Thymus (tissue), 11 donors: ENCODE results near the gene MITF. TPM values are rescaled to one million over a fixed set of nuclear protein-coding genes. Genes with fewer than 3 reads are reported as not detected.

Experiments used
- DNase-seq, 9 donors: peaks; one replicate each; pipeline ENCODE4 v3.0.0-alpha.2; 2013; ENCODE audit warnings: low spot score in 9 of 9, low read depth in 6 of 9, missing footprints in 1 of 9
- H3K27ac ChIP-seq, 2 donors: one replicate each; pipeline ENCODE4 v1.5.1; 2013; ENCODE audit warnings: control low read depth in 1 of 2, low read depth in 1 of 2, low read length in 1 of 2, mild to moderate bottlenecking in 1 of 2, moderate library complexity in 1 of 2
- H3K27me3 ChIP-seq, 2 donors: one replicate each; pipeline ENCODE4 v1.5.1; 2013; ENCODE audit warnings: low read length in 1 of 2; ENCODE audit not compliant: control insufficient read depth in 2 of 2, insufficient read depth in 1 of 2
- H3K36me3 ChIP-seq, 2 donors: one replicate each; pipeline ENCODE4 v1.5.1; 2013; ENCODE audit warnings: low read length in 1 of 2, mild to moderate bottlenecking in 1 of 2, moderate library complexity in 1 of 2; ENCODE audit not compliant: control insufficient read depth in 2 of 2, insufficient read depth in 2 of 2
- H3K4me1 ChIP-seq, 2 donors: one replicate each; pipeline ENCODE4 v1.5.1; 2013; ENCODE audit warnings: low read length in 2 of 2; ENCODE audit not compliant: control insufficient read depth in 2 of 2, insufficient read depth in 2 of 2
- H3K4me3 ChIP-seq, 2 donors: one replicate each; pipeline ENCODE4 v1.5.1; 2013; ENCODE audit warnings: low read length in 2 of 2, control low read depth in 1 of 2, mild to moderate bottlenecking in 1 of 2
- H3K9me3 ChIP-seq, 2 donors: one replicate each; pipeline ENCODE4 v1.5.1; 2013; ENCODE audit warnings: low read length in 1 of 2, mild to moderate bottlenecking in 1 of 2; ENCODE audit not compliant: control insufficient read depth in 2 of 2, insufficient read depth in 1 of 2
- WGBS: extraction: QIAGEN DNeasy Blood & Tissue Kit; methylation state at CpG from one replicate; pipeline ENCODE4 v1.1.7; 2013; 5-methylcytosine and 5-hydroxymethylcytosine counted together
- polyA plus RNA-seq: library from polyadenylated mRNA; stranded (reverse); fragments of 200-250 nt; gene quantifications from one replicate; pipeline ENCODE4 v1.2.3, GENCODE V29; 2013
- total RNA-seq: library from RNA; stranded (reverse); fragments of 120-200 nt; gene quantifications from one replicate; pipeline ENCODE4 v1.2.4, GENCODE V29; 2013
- donor health status: healthy.

The MITF gene
- total and polyA plus RNA-seq, 2 donors = 3.2 to 4.8 TPM

DNA sequence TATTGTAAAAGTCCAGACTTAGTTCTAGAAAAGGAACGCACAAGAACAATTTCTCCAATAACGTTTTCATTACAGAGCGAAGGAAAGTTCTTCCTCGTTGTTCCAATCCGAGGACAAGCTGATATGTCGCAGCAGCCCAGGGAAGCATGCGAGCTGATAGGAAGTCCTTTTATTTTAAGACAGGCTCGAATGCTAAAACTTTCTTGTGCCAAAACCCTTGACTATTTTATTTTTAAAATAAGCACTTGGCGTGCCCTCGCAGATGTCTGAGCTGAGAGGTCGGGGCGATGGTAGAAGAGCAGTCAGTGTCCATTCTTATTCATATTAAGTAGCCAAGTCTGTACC, 433 bp upstream of the MITF start:
- Histone ChIP-seq H3K9me3 (no peaks in the 10 kb centered on the region), H3K4me1 (peaks cover 8 to 37% of the 10 kb centered on the region in 2 donors), H3K4me3 (peak overlapping the region; percentile 55 to 68), H3K36me3 (no peaks in the 10 kb centered on the region), H3K27me3 (peaks cover 44 to 56% of the 10 kb centered on the region in 2 donors), H3K27ac (no peak overlapping the region)
- WGBS = 1% methylated on average over 12 of the region's 12 CpGs
- DNase-seq = no peak

DNA sequence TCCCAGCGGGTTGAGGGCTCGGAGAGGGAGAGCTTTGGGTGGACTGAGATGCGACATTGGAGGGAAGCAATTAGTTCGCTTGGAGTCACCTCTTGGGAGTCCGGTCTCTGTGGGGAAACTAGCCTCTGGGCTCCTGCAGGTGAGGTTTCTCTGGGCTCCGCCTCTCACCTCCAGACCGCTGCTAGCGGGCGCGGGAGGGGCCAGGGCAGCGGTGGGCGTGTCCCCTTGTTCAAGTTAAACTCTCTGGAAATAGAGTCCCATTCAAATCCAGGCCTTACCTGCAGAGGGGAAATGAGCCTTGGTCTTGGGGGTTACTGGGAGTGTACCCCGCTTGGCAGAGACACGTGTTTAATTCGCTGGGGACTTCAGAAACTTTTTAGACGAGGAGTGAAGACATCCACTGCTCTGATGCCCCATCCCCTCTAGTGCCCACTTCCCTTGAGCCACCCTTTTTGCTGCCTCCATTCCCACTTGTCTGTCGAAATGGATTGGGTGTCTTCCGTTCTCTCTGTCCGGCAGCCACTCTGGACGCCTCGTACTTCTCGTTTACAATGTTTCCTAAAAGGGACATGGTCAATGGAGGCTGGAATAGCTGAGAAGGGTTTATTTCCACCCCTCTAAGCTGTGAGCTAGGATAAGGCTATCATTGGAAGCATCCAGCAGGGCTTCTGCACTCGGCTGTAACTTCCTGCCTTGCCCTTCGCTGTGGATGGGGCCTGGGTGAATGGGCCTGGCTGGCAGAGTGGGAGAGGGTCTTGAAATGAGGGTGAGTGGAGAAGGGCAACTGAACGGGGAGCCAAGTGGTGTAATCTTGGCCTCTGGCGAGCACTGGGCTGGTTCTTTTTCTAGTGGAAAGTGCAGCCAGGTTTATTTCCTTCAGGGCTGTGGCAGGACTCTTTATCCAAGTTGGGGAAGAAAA, 1.1 kb downstream of the MITF start:
- peaks cover 13 to 45% of the 10 kb centered on the region in 2 donors for H3K4me1 ChIP-seq
- 30% methylated on average over 26 of the region's 26 CpGs for WGBS
- peaks cover 44 to 50% of the 10 kb centered on the region in 2 donors for H3K27me3 ChIP-seq
- no peak overlapping the region for H3K27ac ChIP-seq
- H3K36me3 ChIP-seq = no peaks in the 10 kb centered on the region
- DNase-seq = peak in 2 of 9 donors; percentile 22 to 40
- H3K9me3 ChIP-seq = no peaks in the 10 kb centered on the region
- H3K4me3 ChIP-seq = peak overlapping the region; percentile 55 to 68

DNA sequence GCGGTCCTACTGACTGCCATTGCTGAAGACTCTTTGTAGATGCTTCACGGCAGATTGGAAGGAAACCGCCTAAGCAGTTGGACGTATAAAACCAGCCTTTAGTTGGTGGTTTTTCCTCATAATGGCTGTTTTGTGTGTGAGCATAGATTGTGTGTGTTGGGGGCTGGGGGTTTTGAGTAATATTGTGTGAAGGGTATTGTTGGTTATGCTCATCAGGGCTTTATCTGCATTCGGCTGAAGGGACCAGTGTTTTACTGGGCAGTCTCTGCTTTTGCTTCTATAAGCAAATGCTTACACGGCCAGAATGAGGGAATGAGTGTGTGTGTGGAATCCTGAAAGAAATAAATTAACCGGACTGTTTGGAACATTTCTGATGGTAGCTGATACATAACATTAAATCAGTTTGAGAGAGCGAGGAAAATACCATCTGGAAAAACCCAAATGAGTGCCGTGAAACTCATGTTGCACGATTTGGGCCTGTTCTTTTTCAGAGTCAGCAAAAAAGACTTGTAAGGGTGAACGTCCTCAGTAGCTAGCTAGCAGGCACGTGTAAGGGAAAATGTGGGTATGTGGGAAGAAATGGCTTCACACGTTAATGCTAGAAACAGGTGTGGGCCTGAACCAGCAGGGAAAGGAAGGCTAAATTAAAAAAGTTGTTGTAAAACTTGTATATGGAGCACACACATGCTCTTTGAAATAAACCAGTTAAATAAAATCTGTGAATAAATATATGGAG, 1.9 kb downstream of the MITF start:
- 93% methylated on average over 13 of the region's 13 CpGs for WGBS
- Histone ChIP-seq H3K36me3 (no peaks in the 10 kb centered on the region), H3K4me3 (no peak overlapping the region), H3K27ac (peak overlapping the region in 1 of 2 donors; percentile 40), H3K4me1 (peaks cover 14 to 50% of the 10 kb centered on the region in 2 donors), H3K27me3 (peaks cover 44 to 45% of the 10 kb centered on the region in 2 donors), H3K9me3 (no peaks in the 10 kb centered on the region)
- peak in 2 of 9 donors; percentile 8 to 33 for DNase-seq

DNA sequence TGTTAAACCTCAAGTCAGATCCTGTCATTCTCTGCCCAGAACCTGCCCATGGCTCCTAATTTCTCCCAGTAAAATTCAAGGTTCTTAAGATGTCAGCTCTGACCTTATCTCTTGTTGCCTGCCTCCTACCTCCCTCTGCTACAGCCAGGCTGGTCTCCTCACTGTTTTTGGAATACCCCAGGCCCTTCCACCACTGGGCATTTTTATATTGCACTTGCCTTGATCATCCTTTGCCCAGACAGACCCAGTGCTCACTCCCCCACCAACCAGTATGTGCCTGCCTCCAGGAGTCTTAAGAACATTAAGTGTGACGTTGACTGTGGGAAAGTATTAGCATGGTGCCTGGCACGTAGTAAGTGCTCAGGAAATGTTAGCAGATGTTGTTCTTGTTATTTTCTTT, 3.1 kb downstream of the MITF start:
- Histone ChIP-seq H3K4me1 (peaks cover 24 to 56% of the 10 kb centered on the region in 2 donors), H3K9me3 (no peaks in the 10 kb centered on the region), H3K27me3 (peaks cover 34 to 38% of the 10 kb centered on the region in 2 donors), H3K27ac (no peak overlapping the region), H3K36me3 (no peaks in the 10 kb centered on the region), H3K4me3 (no peak overlapping the region)
- DNase-seq = no peak
- 96% methylated on average over 2 of the region's 2 CpGs for WGBS

DNA sequence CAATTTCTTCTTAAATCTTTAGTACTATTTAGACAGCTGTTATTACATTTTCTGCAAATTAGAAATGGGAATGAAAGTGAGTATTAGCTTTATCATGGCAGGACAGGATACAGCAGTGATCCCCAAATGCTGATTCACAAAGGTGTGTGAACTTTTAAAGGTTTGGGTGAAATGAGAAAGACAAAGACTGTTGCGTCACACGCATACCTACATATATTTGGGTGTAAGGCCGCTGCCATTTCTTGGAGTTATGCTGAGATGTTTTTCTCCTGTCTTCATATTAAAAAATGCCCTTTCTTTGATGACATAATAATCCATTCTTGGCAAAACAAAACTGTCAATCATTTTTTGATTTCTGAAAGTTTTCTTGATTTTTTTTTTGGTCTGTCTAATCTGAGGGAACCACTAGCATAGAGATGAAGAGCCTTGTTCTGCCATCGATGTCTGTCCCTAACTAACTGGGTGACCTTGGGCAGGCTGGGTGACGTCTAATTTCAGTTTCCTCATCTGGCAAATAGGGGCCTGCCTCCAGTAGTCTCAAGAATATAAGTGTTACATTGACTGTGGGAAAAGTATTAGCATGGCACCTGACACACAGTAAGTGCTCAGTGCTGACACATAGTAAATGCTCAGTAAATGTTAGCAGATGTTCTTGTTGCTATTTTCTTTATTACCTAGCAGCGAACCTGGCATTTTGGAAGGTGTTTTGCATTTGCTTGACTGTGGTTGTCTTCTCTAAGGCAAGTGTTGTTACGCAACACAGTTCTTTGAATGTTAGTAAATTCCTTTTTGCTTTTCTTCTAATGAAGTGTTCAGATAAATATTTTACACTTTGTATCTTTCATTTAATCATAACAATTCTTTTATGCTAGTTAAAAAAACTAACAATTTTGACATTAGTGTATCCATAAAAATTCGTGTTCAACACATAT, 5.0 kb downstream of the MITF start:
- no peak for DNase-seq
- 98% methylated on average over 8 of the region's 8 CpGs for WGBS
- Histone ChIP-seq H3K27ac (no peak overlapping the region), H3K36me3 (no peaks in the 10 kb centered on the region), H3K27me3 (peaks cover 17 to 19% of the 10 kb centered on the region in 2 donors), H3K4me1 (peaks cover 39 to 60% of the 10 kb centered on the region in 2 donors), H3K4me3 (no peak overlapping the region), H3K9me3 (no peaks in the 10 kb centered on the region)

DNA sequence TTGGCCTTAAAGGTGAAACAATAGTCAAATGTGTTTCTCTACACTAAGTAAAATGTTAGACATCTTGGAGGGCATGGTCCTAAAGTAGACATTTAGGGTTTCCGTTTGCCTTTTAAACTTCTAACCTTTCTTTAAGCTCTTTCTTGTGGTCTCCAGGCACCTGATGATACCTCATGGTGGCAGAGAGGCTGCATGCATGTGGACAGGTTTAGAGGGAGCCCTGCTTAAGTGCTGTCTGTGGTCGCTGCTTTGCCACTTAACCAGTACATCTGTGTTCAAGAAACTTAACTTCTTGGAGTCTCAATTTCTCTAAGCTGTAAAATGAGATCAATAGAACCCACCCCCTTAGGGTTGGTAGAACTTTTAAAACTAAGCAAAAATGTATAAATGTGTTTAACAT, 6.2 kb downstream of the MITF start:
- Histone ChIP-seq H3K27ac (peak overlapping the region in 1 of 2 donors; percentile 82), H3K4me1 (peaks cover 34 to 53% of the 10 kb centered on the region in 2 donors), H3K9me3 (no peaks in the 10 kb centered on the region), H3K4me3 (no peak overlapping the region), H3K36me3 (no peaks in the 10 kb centered on the region), H3K27me3 (peaks cover 5 to 6% of the 10 kb centered on the region in 2 donors)
- DNase-seq = peak in 8 of 9 donors; percentile 32 to 86 (median 68)
- WGBS = 11% methylated on average over 2 of the region's 2 CpGs

DNA sequence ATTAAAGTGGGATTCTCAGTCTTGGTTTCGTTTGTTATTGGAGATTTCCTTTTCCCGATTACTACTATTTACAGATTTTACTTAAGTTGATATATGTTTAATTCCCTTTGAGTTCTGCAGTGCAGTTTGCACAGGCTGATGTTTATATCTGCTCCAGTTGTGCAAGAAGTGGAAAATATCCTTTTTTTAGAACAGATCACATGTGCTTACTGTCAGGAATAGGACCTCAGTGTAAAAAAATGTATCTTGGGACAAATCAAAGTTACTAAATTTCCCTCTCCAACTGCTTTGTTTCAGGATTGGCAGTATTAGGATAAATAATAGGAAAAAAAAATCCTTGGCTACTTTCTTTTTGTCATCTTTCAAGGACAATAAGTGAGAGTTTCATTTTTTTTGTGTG, 6.9 kb downstream of the MITF start:
- Histone ChIP-seq H3K9me3 (no peaks in the 10 kb centered on the region), H3K27me3 (peaks cover under 1 to 3% of the 10 kb centered on the region in 2 donors), H3K4me1 (peaks cover 34 to 46% of the 10 kb centered on the region in 2 donors), H3K27ac (peak overlapping the region in 1 of 2 donors; percentile 82), H3K36me3 (no peaks in the 10 kb centered on the region), H3K4me3 (no peak overlapping the region)
- 24% methylated on average over 2 of the region's 2 CpGs for WGBS
- no peak for DNase-seq

DNA sequence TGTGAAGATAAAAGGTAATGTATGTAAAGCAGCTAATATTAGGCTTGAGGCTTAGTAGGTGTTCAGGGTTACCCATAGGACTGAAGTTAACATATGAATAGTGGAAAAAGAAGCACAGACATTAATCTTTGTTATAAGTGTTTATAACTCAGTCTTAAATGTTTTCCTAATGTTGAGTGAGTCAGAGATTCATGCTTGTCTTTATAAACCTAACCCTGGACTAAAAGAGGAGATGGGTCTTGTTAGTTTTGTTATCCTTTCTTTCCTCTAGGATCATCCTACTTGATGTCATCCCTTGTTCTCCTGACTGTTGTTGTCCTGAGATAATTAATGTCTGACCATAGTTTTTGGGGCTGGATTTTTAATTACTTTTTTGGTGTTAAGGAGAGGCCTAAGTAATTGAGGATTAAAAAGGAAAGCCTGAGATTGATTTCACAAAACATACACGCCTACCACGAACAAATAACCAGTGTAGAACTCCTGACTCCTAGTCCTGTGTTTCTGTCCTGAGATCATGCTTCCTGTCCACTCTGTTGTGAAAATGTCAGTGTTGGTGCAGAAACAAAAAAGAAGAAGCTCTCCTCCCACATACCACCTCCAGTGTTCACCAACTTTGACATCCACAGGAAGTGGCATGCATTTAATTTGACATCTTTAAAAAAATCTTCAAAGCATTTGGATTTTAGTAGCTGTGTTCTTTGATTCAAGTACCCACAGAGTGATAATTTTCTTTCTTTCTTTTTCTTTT, 8.4 kb downstream of the MITF start:
- peak in 3 of 9 donors; percentile 21 to 56 (median 25) for DNase-seq
- 58% methylated on average over 2 of the region's 2 CpGs for WGBS
- peaks cover 32 to 34% of the 10 kb centered on the region in 2 donors for H3K4me1 ChIP-seq
- H3K9me3 ChIP-seq = peaks cover 0 to 1% of the 10 kb centered on the region in 2 donors
- no peak overlapping the region for H3K27ac ChIP-seq
- no peaks in the 10 kb centered on the region for H3K27me3 ChIP-seq
- no peaks in the 10 kb centered on the region for H3K36me3 ChIP-seq
- no peak overlapping the region for H3K4me3 ChIP-seq
